Epithelial cell of esophagus (primary cell): ENCODE data around the gene SLC9A1.

ENCODE experiments used
- DNase-seq: peaks from one replicate; pipeline ENCODE4 v3.0.0; 2010; ENCODE audit warnings: low read depth
- H3K4me3 ChIP-seq: 2 replicates; pipeline ENCODE4 v1.5.1; 2011; ENCODE audit warnings: mild to moderate bottlenecking, low read length, control low read depth
- CTCF ChIP-seq: IDR thresholded peaks from 2 replicates; pipeline ENCODE4 v1.5.1; 2011; ENCODE audit warnings: low read depth, mild to moderate bottlenecking, low read length, control low read depth, inconsistent platforms; ENCODE audit not compliant: insufficient read depth; ENCODE audit errors: missing control alignments

SLC9A1 gene

GRCh38 chr1:27101696-27102095, 53.2 kb downstream of the SLC9A1 start:
- no peak overlapping the region for H3K4me3 ChIP-seq
- no peak for TF ChIP-seq CTCF
- DNase-seq, result no peak

- H3K4me3 ChIP-seq, result no peak overlapping the region
- TF ChIP-seq CTCF, result no peak
- DNase-seq, result no peak
Measured at GRCh38 chr1:27101054-27101491, 53.9 kb downstream of the SLC9A1 start.

GRCh38 chr1:27100335-27101053, 54.4 kb downstream of the SLC9A1 start:
- no peak for TF ChIP-seq CTCF
- DNase-seq, result no peak

GRCh38 chr1:27099587-27100334, 55.2 kb downstream of the SLC9A1 start:
- no peak overlapping the region for H3K4me3 ChIP-seq
- DNase-seq, result peak; percentile 66
- no peak for TF ChIP-seq CTCF

More at GRCh38 chr1:27100335-27101053, 54.4 kb downstream of the SLC9A1 start:
- no peak overlapping the region for H3K4me3 ChIP-seq

- no peak overlapping the region for H3K4me3 ChIP-seq
- peak; percentile 41 for DNase-seq
- no peak for TF ChIP-seq CTCF
Measured at GRCh38 chr1:27099135-27099586, 55.8 kb downstream of the SLC9A1 start.

- DNase-seq, result peak; percentile 81
- no peak for TF ChIP-seq CTCF
- H3K4me3 ChIP-seq, result no peak overlapping the region
Measured at GRCh38 chr1:27098431-27099134, 56.3 kb downstream of the SLC9A1 start.
